Natural killer cell (primary cell): ENCODE results near the gene CDK18. TPM values are rescaled to one million over a fixed set of nuclear protein-coding genes. Genes with fewer than 3 reads are reported as not detected.

Source experiments
- ATAC-seq, 3 donors: fragments of 150-1000 bp in 2 of 3; fragments of 200-7000 bp in 1 of 3; cut with Tn5 transposase; 1 replicate in 1 of 3; 2 replicates in 2 of 3; pipeline ENCODE4 v1.10.0; 2021; ENCODE audit warnings: mild to moderate bottlenecking in 2 of 3, moderate library complexity in 2 of 3
- DNase-seq, 2 donors: peaks; one replicate each; pipeline versions ENCODE4 v3.0.0 to v3.0.0-alpha.2; 2013 to 2021; ENCODE audit warnings: mixed read lengths in 1 of 2
- H3K27ac ChIP-seq: one replicate; pipeline ENCODE4 v1.5.1; 2013; ENCODE audit warnings: mild to moderate bottlenecking, low read length
- H3K27me3 ChIP-seq: one replicate; pipeline ENCODE4 v1.6.1; 2013; ENCODE audit warnings: low read length; ENCODE audit not compliant: control insufficient read depth, insufficient read depth
- H3K36me3 ChIP-seq: one replicate; pipeline ENCODE4 v1.6.1; 2013; ENCODE audit warnings: low read length; ENCODE audit not compliant: control insufficient read depth, insufficient read depth
- H3K4me1 ChIP-seq: one replicate; pipeline ENCODE4 v1.6.1; 2013; ENCODE audit warnings: low read length; ENCODE audit not compliant: control insufficient read depth, insufficient read depth
- H3K4me3 ChIP-seq: one replicate; pipeline ENCODE4 v1.5.1; 2013; ENCODE audit warnings: low read length
- H3K9me3 ChIP-seq: one replicate; pipeline ENCODE4 v1.6.1; 2013; ENCODE audit warnings: low read length; ENCODE audit not compliant: control insufficient read depth, insufficient read depth
- H3K27ac Mint-ChIP-seq, 2 donors: one replicate each; pipeline ENCODE4 v1.8.0; 2022; ENCODE audit warnings: mild to moderate bottlenecking in 2 of 2, mixed read lengths in 2 of 2, moderate library complexity in 1 of 2
- H3K27me3 Mint-ChIP-seq, 2 donors: one replicate each; pipeline ENCODE4 v1.8.0; 2022; ENCODE audit warnings: low read depth in 2 of 2, mixed read lengths in 2 of 2
- H3K36me3 Mint-ChIP-seq: one replicate; pipeline ENCODE4 v1.8.0; 2022; ENCODE audit warnings: mixed read lengths
- H3K4me1 Mint-ChIP-seq, 2 donors: one replicate each; pipeline ENCODE4 v1.8.0; 2022; ENCODE audit warnings: mixed read lengths in 2 of 2
- H3K4me3 Mint-ChIP-seq: one replicate; pipeline ENCODE4 v1.8.0; 2022; ENCODE audit warnings: mild to moderate bottlenecking, moderate library complexity, mixed read lengths
- H3K9me3 Mint-ChIP-seq, 2 donors: one replicate each; pipeline ENCODE4 v1.8.0; 2022; ENCODE audit warnings: mixed read lengths in 2 of 2
- CTCF ChIP-seq: fragments of 200-600 bp; IDR thresholded peaks from one replicate; pipeline ENCODE4 v1.8.0; 2022; ENCODE audit warnings: antibody characterized with exemption
- WGBS: methylation state at CpG from one replicate; pipeline ENCODE4 v1.1.7; 2013; ENCODE audit warnings: missing lambda C conversion rate; ENCODE audit not compliant: insufficient coverage; 5-methylcytosine and 5-hydroxymethylcytosine counted together
- intact Hi-C: fragments of 100-400 bp; cut with micrococcal nuclease; formaldehyde crosslinking; loops from one replicate; pipeline ENCODE4 v1.14.2; 2022
- total RNA-seq, 4 donors: library from RNA; stranded (reverse); fragments of 120-200 nt in 1 of 4; gene quantifications; one replicate each; pipeline versions ENCODE4 v1.2.3 to v1.2.4, GENCODE V29; 2013 to 2022

Gene CDK18
- total RNA-seq, 3 donors from 2014 or later (not counting 1 experiment from before 2014, with no cell fraction given) = 1.9 to 5.3 (median 4.0) TPM

- no peak for TF ChIP-seq CTCF
- H3K27ac ChIP-seq = no peak overlapping the region
- Mint-ChIP-seq H3K4me3 (no peak overlapping the region), H3K27ac (no peak overlapping the region), H3K4me1 (no peaks in the 10 kb centered on the region), H3K27me3 (peaks cover 0 to 5% of the 10 kb centered on the region in 2 donors), H3K9me3 (no peaks in the 10 kb centered on the region), H3K36me3 (no peaks in the 10 kb centered on the region)
- intact Hi-C loops = loop anchor here (10.0 kb wide), 1 partner anchor 249 kb away; no protein-coding TSS in a partner anchor
- WGBS = 97% methylated on average over 11 of the region's 16 CpGs
- no peak overlapping the region for H3K4me3 ChIP-seq
- DNase-seq (no peak), ATAC-seq (no peak)
- H3K4me1 ChIP-seq = no peaks in the 10 kb centered on the region
- no peaks in the 10 kb centered on the region for H3K36me3 ChIP-seq
- H3K27me3 ChIP-seq = no peaks in the 10 kb centered on the region
- H3K9me3 ChIP-seq = no peaks in the 10 kb centered on the region
Observed at GRCh38 chr1:205523261-205523890, 18.9 kb downstream of the CDK18 start.

- Mint-ChIP-seq H3K27ac (no peak overlapping the region), H3K9me3 (no peaks in the 10 kb centered on the region), H3K36me3 (no peaks in the 10 kb centered on the region), H3K27me3 (peaks cover 0 to 5% of the 10 kb centered on the region in 2 donors), H3K4me3 (no peak overlapping the region), H3K4me1 (peaks cover 0 to 1% of the 10 kb centered on the region in 2 donors)
- H3K4me3 ChIP-seq = no peak overlapping the region
- peak; percentile 69 for TF ChIP-seq CTCF
- intact Hi-C loops = loop anchor here (1.0 to 10.0 kb wide), 5 partner anchors 36 to 249 kb away; no protein-coding TSS in a partner anchor
- ATAC-seq (peak; percentile 42 to 67 (median 64)), DNase-seq (peak; percentile 61 to 85)
- 73% methylated on average over 16 of the region's 16 CpGs for WGBS
- H3K36me3 ChIP-seq = no peaks in the 10 kb centered on the region
- no peaks in the 10 kb centered on the region for H3K9me3 ChIP-seq
- H3K4me1 ChIP-seq = peaks cover 6% of the 10 kb centered on the region
- H3K27me3 ChIP-seq = no peaks in the 10 kb centered on the region
- H3K27ac ChIP-seq = no peak overlapping the region
Observed at GRCh38 chr1:205523891-205524793, 19.7 kb downstream of the CDK18 start.

GRCh38 chr1:205524794-205525101 is 20.3 kb downstream of the CDK18 start:
- Histone ChIP-seq H3K4me3 (no peak overlapping the region), H3K4me1 (peaks cover 9% of the 10 kb centered on the region), H3K36me3 (no peaks in the 10 kb centered on the region), H3K27ac (no peak overlapping the region), H3K27me3 (no peaks in the 10 kb centered on the region), H3K9me3 (no peaks in the 10 kb centered on the region)
- Mint-ChIP-seq H3K36me3 (no peaks in the 10 kb centered on the region), H3K27me3 (peaks cover 0 to 10% of the 10 kb centered on the region in 2 donors), H3K4me3 (no peak overlapping the region), H3K27ac (no peak overlapping the region), H3K4me1 (peaks cover 0 to 7% of the 10 kb centered on the region in 2 donors), H3K9me3 (no peaks in the 10 kb centered on the region)
- TF ChIP-seq CTCF = no peak
- 86% methylated on average over 4 of the region's 4 CpGs for WGBS
- ATAC-seq (no peak), DNase-seq (no peak)
- intact Hi-C loops = loop anchor here (1.0 to 10.0 kb wide), 5 partner anchors 36 to 250 kb away; no protein-coding TSS in a partner anchor
